Ishikawa (cell line): ENCODE results near the gene BBS2.

Experiments
- CEBPB ChIP-seq: IDR thresholded peaks from 2 replicates; pipeline ENCODE4 v1.6.1; 2012
- CREB1 ChIP-seq: IDR thresholded peaks from 2 replicates; pipeline ENCODE4 v1.6.1; 2012; ENCODE audit warnings: low read depth
- EGR1 ChIP-seq: IDR thresholded peaks from 2 replicates; pipeline ENCODE4 v1.6.1; 2012
- EP300 ChIP-seq: IDR thresholded peaks from 2 replicates; pipeline ENCODE4 v1.6.1; 2012; ENCODE audit warnings: borderline replicate concordance
- FOXM1 ChIP-seq: IDR thresholded peaks from 2 replicates; pipeline ENCODE4 v1.6.1; 2012; ENCODE audit warnings: low read depth, borderline replicate concordance
- MAX ChIP-seq: IDR thresholded peaks from 2 replicates; pipeline ENCODE4 v1.6.1; 2012
- NFIC ChIP-seq: IDR thresholded peaks from 2 replicates; pipeline ENCODE4 v1.6.1; 2012
- RAD21 ChIP-seq: IDR thresholded peaks from 2 replicates; pipeline ENCODE4 v1.6.1; 2012; ENCODE audit warnings: low read depth
- TAF1 ChIP-seq: IDR thresholded peaks from 2 replicates; pipeline ENCODE4 v1.6.1; 2012; ENCODE audit warnings: low read depth, mild to moderate bottlenecking
- TCF12 ChIP-seq: IDR thresholded peaks from 2 replicates; pipeline ENCODE4 v1.6.1; 2012; ENCODE audit warnings: low read depth
- TEAD4 ChIP-seq: IDR thresholded peaks from 2 replicates; pipeline ENCODE4 v1.6.1; 2012
- YY1 ChIP-seq: IDR thresholded peaks from 2 replicates; pipeline ENCODE4 v1.6.1; 2012; ENCODE audit warnings: low read depth
- ZBTB7A ChIP-seq: IDR thresholded peaks from 2 replicates; pipeline ENCODE4 v1.6.1; 2012; ENCODE audit warnings: low read depth
- TF ChIP-seq, protein P1 (sequence below): IDR thresholded peaks from 2 replicates; pipeline ENCODE4 v1.6.1; 2012
- TF ChIP-seq, protein P2 (sequence below): IDR thresholded peaks from 2 replicates; pipeline ENCODE4 v1.6.1; 2012; ENCODE audit warnings: low read depth, mild to moderate bottlenecking

BBS2 gene, protein sequence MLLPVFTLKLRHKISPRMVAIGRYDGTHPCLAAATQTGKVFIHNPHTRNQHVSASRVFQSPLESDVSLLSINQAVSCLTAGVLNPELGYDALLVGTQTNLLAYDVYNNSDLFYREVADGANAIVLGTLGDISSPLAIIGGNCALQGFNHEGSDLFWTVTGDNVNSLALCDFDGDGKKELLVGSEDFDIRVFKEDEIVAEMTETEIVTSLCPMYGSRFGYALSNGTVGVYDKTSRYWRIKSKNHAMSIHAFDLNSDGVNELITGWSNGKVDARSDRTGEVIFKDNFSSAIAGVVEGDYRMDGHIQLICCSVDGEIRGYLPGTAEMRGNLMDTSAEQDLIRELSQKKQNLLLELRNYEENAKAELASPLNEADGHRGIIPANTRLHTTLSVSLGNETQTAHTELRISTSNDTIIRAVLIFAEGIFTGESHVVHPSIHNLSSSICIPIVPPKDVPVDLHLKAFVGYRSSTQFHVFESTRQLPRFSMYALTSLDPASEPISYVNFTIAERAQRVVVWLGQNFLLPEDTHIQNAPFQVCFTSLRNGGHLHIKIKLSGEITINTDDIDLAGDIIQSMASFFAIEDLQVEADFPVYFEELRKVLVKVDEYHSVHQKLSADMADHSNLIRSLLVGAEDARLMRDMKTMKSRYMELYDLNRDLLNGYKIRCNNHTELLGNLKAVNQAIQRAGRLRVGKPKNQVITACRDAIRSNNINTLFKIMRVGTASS

GRCh38 chr16:56519459-56520250 is at the start of gene BBS2:
Gene BBS2, minus strand, starts transcription at chr16:56520024. Its CDS starts 162 bp downstream, at chr16:56519862.
- TF ChIP-seq ZBTB7A (no peak), TCF12 (no peak), TAF1 (peak; percentile 72), NFIC (no peak), RAD21 (no peak), CREB1 (no peak), MAX (peak; percentile 63), EGR1 (no peak), YY1 (peak; percentile 50; the same call in 1 of the 2 replicates), TEAD4 (no peak), FOXM1 (no peak), EP300 (no peak), CEBPB (no peak)
- TF ChIP-seq, protein P1, sequence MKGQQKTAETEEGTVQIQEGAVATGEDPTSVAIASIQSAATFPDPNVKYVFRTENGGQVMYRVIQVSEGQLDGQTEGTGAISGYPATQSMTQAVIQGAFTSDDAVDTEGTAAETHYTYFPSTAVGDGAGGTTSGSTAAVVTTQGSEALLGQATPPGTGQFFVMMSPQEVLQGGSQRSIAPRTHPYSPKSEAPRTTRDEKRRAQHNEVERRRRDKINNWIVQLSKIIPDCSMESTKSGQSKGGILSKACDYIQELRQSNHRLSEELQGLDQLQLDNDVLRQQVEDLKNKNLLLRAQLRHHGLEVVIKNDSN, result no peak
- TF ChIP-seq, protein P2, sequence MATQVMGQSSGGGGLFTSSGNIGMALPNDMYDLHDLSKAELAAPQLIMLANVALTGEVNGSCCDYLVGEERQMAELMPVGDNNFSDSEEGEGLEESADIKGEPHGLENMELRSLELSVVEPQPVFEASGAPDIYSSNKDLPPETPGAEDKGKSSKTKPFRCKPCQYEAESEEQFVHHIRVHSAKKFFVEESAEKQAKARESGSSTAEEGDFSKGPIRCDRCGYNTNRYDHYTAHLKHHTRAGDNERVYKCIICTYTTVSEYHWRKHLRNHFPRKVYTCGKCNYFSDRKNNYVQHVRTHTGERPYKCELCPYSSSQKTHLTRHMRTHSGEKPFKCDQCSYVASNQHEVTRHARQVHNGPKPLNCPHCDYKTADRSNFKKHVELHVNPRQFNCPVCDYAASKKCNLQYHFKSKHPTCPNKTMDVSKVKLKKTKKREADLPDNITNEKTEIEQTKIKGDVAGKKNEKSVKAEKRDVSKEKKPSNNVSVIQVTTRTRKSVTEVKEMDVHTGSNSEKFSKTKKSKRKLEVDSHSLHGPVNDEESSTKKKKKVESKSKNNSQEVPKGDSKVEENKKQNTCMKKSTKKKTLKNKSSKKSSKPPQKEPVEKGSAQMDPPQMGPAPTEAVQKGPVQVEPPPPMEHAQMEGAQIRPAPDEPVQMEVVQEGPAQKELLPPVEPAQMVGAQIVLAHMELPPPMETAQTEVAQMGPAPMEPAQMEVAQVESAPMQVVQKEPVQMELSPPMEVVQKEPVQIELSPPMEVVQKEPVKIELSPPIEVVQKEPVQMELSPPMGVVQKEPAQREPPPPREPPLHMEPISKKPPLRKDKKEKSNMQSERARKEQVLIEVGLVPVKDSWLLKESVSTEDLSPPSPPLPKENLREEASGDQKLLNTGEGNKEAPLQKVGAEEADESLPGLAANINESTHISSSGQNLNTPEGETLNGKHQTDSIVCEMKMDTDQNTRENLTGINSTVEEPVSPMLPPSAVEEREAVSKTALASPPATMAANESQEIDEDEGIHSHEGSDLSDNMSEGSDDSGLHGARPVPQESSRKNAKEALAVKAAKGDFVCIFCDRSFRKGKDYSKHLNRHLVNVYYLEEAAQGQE, result no peak

- TF ChIP-seq EP300 (no peak), ZBTB7A (no peak), CREB1 (no peak), FOXM1 (no peak), EGR1 (no peak), NFIC (no peak), YY1 (no peak), CEBPB (no peak), RAD21 (no peak), TCF12 (no peak), MAX (no peak), TAF1 (no peak)
- TF ChIP-seq, protein P1, result no peak
- TF ChIP-seq, protein P2, result no peak
Observed at GRCh38 chr16:56564793-56565477, 45.1 kb upstream of the BBS2 start, which contains the start of gene MT4. Gene MT4, plus strand, starts transcription at chr16:56565073. Its CDS starts 56 bp downstream, at chr16:56565129.

- TF ChIP-seq NFIC (no peak), MAX (no peak), CEBPB (no peak), RAD21 (no peak), EP300 (no peak), FOXM1 (no peak), YY1 (no peak)
Observed at GRCh38 chr16:56561126-56561525, 41.3 kb upstream of the BBS2 start.

GRCh38 chr16:56560447-56560846 is 40.6 kb upstream of the BBS2 start:
- no peak for TF ChIP-seq EGR1
- TF ChIP-seq TCF12, result no peak
- TF ChIP-seq CREB1, result no peak
- no peak for TF ChIP-seq FOXM1
- no peak for TF ChIP-seq CEBPB
- TF ChIP-seq, protein P1, result no peak
- TF ChIP-seq TAF1, result no peak
- TF ChIP-seq ZBTB7A, result no peak
- TF ChIP-seq, protein P2, result no peak
- no peak for TF ChIP-seq MAX
- no peak for TF ChIP-seq YY1
